GM13977 (cell line): Measurements from ENCODE around the gene GNPNAT1.

Experiments used
- DNase-seq: peaks from one replicate; pipeline ENCODE4 v3.0.0; 2012; ENCODE audit warnings: low spot score
- CTCF ChIP-seq: IDR thresholded peaks from 2 replicates; pipeline ENCODE4 v1.5.1; 2012; ENCODE audit warnings: mild to moderate bottlenecking, control low read depth; ENCODE audit not compliant: insufficient read depth; ENCODE audit errors: extremely low read depth, missing control alignments
- in situ Hi-C: fragments of 300-500 bp; cut with MboI; formaldehyde crosslinking; loops from one replicate; pipeline ENCODE4 v1.12.0; 2022; ENCODE audit warnings: low sequenced_read_pairs, low pct_unique_long_range_greater_than_20kb, mixed read lengths, inconsistent platforms; ENCODE audit not compliant: unreplicated experiment

GNPNAT1 gene

GRCh38 chr14:52833891-52834290 is 42.5 kb upstream of the GNPNAT1 start:
- no peak for DNase-seq
- in situ Hi-C loops: no loop called here
- TF ChIP-seq CTCF: no peak

- no peak for DNase-seq
- TF ChIP-seq CTCF: no peak
- in situ Hi-C loops: loop anchor here (10.0 kb wide), 1 partner anchor 485 kb away; no protein-coding TSS in a partner anchor
These were observed 38.2 kb upstream of the GNPNAT1 start for GRCh38 chr14:52829527-52830185.

GRCh38 chr14:52827426-52827825 is 36.0 kb upstream of the GNPNAT1 start:
- in situ Hi-C loops: loop anchor here (10.0 kb wide), 1 partner anchor 487 kb away; no protein-coding TSS in a partner anchor
- no peak for DNase-seq
- no peak for TF ChIP-seq CTCF

- no peak for TF ChIP-seq CTCF
- in situ Hi-C loops: loop anchor here (10.0 kb wide), 1 partner anchor 490 kb away; no protein-coding TSS in a partner anchor
- no peak for DNase-seq
These were observed 33.7 kb upstream of the GNPNAT1 start for GRCh38 chr14:52825085-52825484.

- no peak for DNase-seq
- TF ChIP-seq CTCF: no peak
- in situ Hi-C loops: loop anchor here (10.0 kb wide), 1 partner anchor 490 kb away; no protein-coding TSS in a partner anchor
These were observed 33.1 kb upstream of the GNPNAT1 start for GRCh38 chr14:52824462-52824861.

- no peak for TF ChIP-seq CTCF
- in situ Hi-C loops: loop anchor here (10.0 kb wide), 1 partner anchor 493 kb away; no protein-coding TSS in a partner anchor
- no peak for DNase-seq
These were observed 30.4 kb upstream of the GNPNAT1 start for GRCh38 chr14:52821805-52822250.
